CD4-positive, alpha-beta T cell (primary cell): Measurements from ENCODE around the gene TMED3. TPM values are rescaled to one million over a fixed set of nuclear protein-coding genes. Genes with fewer than 3 reads are reported as not detected.
A peak's percentile ranks its signal among the peaks of the same experiment; 100 is the strongest.

Experiments
- ATAC-seq: fragments of 200-7000 bp; cut with Tn5 transposase; one replicate; pipeline ENCODE4 v1.10.0; 2022; ENCODE audit warnings: mild to moderate bottlenecking; ENCODE audit not compliant: poor library complexity
- CTCF ChIA-PET: fragments of 350-600 bp; sonication (Branson Sonifier 250); formaldehyde crosslinking; loops from one replicate; lab custom pipeline; 2021; ENCODE audit warnings: antibody characterized with exemption, inconsistent platforms; lab: Charles Lee
- POLR2A ChIA-PET: fragments of 350-600 bp; sonication (Branson Sonifier 250); formaldehyde crosslinking; loops from one replicate; lab custom pipeline; 2021; ENCODE audit warnings: antibody characterized with exemption, inconsistent platforms; lab: Charles Lee
- DNase-seq, 14 experiments: peaks; one replicate each; pipeline ENCODE4 v3.0.0-alpha.2; 2013 to 2020; ENCODE audit warnings: mixed read lengths in 2 of 14
- H3K27ac ChIP-seq, 2 donors: one replicate each; pipeline versions ENCODE4 v1.5.1 to v1.7.0; 2013; ENCODE audit warnings: low read length in 2 of 2, low read depth in 1 of 2, mild to moderate bottlenecking in 1 of 2
- H3K27me3 ChIP-seq, 2 experiments: 1 replicate in 1 of 2; 2 replicates in 1 of 2; pipeline versions ENCODE4 v1.6.1 to v1.7.0; 2013; ENCODE audit warnings: low read length in 2 of 2, control low read depth in 1 of 2, mild to moderate bottlenecking in 1 of 2, moderate library complexity in 1 of 2; ENCODE audit not compliant: insufficient read depth in 2 of 2, control insufficient read depth in 1 of 2
- H3K36me3 ChIP-seq: one replicate; pipeline ENCODE4 v1.6.1; 2013; ENCODE audit warnings: low read length, control low read depth; ENCODE audit not compliant: insufficient read depth
- H3K4me1 ChIP-seq: one replicate; pipeline ENCODE4 v1.6.1; 2013; ENCODE audit warnings: low read length, control low read depth; ENCODE audit not compliant: insufficient read depth
- H3K4me3 ChIP-seq: one replicate; pipeline ENCODE4 v1.5.1; 2013; ENCODE audit warnings: mild to moderate bottlenecking, low read length, moderate library complexity
- H3K9me3 ChIP-seq, 2 experiments: 1 replicate in 1 of 2; 2 replicates in 1 of 2; pipeline versions ENCODE4 v1.6.1 to v1.7.0; 2013; ENCODE audit warnings: low read length in 2 of 2, mild to moderate bottlenecking in 2 of 2, control low read depth in 1 of 2, moderate library complexity in 1 of 2; ENCODE audit not compliant: control insufficient read depth in 1 of 2, insufficient read depth in 1 of 2
- H3K27ac Mint-ChIP-seq: one replicate; pipeline ENCODE4 v1.8.0; 2020; ENCODE audit warnings: mixed read lengths
- H3K27me3 Mint-ChIP-seq: one replicate; pipeline ENCODE4 v1.8.0; 2021; ENCODE audit warnings: mixed read lengths
- H3K36me3 Mint-ChIP-seq: one replicate; pipeline ENCODE4 v1.8.0; 2021; ENCODE audit warnings: low read depth, mixed read lengths
- H3K4me1 Mint-ChIP-seq: one replicate; pipeline ENCODE4 v1.8.0; 2021; ENCODE audit warnings: low read depth, mixed read lengths
- H3K4me3 Mint-ChIP-seq: one replicate; pipeline ENCODE4 v1.8.0; 2020; ENCODE audit warnings: mild to moderate bottlenecking, mixed read lengths
- H3K9me3 Mint-ChIP-seq: one replicate; pipeline ENCODE4 v1.8.0; 2020; ENCODE audit warnings: mixed read lengths
- intact Hi-C, 2 experiments: fragments of 100-400 bp; cut with DNase I in 1 of 2; cut with micrococcal nuclease in 1 of 2; formaldehyde crosslinking; loops; one replicate each; pipeline versions ENCODE4 v1.15.1 to v1.9.0; 2023 to 2025; cut with DNase I, micrococcal nuclease
- total RNA-seq, 174 experiments: library from RNA in 2 of 174; stranded (reverse) in 2 of 174; gene quantifications; one replicate each; pipeline ENCODE4 v1.2.3 and lab custom pipeline; 2021 to 2026
- TF ChIP-seq, protein P1 (sequence below): fragments of 200-600 bp; IDR thresholded peaks from one replicate; pipeline ENCODE4 v1.8.0; 2022; ENCODE audit warnings: antibody characterized with exemption, mild to moderate bottlenecking

TMED3 gene
- total RNA-seq, 2 experiments from 2014 or later: 12.2 to 12.7 TPM

DNA sequence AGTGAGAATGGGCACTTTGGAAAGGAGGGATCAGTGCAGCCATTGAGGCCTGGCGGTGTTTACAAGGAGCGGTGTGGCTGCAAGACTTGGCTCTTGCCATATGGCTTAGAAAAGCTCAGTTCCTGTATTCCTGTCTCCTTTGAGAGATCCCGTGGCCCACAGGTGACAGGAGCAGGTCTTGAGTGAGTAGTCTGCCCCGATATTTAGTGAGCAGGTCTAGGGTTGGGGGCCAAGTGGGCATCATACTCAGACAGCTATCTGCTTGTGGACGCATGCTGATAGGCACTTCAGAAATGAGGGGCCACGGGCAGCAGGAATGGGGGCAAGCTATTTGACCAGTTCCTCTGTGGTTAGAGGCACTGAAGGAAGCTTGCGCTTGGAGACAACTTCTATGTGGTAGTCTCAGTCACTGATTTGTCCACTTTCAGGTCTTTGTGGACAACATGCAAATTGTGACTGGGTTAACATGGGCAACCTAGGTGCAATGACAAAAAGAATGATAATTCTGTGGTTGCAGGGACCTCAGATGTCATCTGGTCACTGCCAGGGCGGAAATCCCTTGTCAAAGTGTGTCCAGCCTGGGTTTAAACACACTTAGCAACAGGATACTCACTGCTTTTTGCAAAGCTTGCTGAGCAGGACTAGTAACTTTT is 1.1 kb downstream of the TMED3 start:
- peaks cover 36% of the 10 kb centered on the region for H3K36me3 ChIP-seq
- ChIA-PET POLR2A (no interaction called here), CTCF (no interaction called here)
- H3K4me3 ChIP-seq: peak overlapping the region; percentile 95
- H3K27ac ChIP-seq: no peak overlapping the region
- TF ChIP-seq, protein P1, sequence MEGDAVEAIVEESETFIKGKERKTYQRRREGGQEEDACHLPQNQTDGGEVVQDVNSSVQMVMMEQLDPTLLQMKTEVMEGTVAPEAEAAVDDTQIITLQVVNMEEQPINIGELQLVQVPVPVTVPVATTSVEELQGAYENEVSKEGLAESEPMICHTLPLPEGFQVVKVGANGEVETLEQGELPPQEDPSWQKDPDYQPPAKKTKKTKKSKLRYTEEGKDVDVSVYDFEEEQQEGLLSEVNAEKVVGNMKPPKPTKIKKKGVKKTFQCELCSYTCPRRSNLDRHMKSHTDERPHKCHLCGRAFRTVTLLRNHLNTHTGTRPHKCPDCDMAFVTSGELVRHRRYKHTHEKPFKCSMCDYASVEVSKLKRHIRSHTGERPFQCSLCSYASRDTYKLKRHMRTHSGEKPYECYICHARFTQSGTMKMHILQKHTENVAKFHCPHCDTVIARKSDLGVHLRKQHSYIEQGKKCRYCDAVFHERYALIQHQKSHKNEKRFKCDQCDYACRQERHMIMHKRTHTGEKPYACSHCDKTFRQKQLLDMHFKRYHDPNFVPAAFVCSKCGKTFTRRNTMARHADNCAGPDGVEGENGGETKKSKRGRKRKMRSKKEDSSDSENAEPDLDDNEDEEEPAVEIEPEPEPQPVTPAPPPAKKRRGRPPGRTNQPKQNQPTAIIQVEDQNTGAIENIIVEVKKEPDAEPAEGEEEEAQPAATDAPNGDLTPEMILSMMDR: no peak
- Mint-ChIP-seq H3K9me3 (no peaks in the 10 kb centered on the region), H3K36me3 (peaks cover 57% of the 10 kb centered on the region), H3K27ac (no peak overlapping the region), H3K4me3 (peak overlapping the region; percentile 80), H3K4me1 (peaks cover 50% of the 10 kb centered on the region), H3K27me3 (peaks cover 9% of the 10 kb centered on the region)
- H3K27me3 ChIP-seq: peaks cover 0 to 3% of the 10 kb centered on the region in 2 experiments
- ATAC-seq (no peak), DNase-seq (no peak)
- intact Hi-C loops: loop anchor here in 1 of 2 experiments (5.0 kb wide), 1 partner anchor 840 kb away; the partner anchor contains the start of gene FAH
- peaks cover 25% of the 10 kb centered on the region for H3K4me1 ChIP-seq
- no peaks in the 10 kb centered on the region for H3K9me3 ChIP-seq

DNA sequence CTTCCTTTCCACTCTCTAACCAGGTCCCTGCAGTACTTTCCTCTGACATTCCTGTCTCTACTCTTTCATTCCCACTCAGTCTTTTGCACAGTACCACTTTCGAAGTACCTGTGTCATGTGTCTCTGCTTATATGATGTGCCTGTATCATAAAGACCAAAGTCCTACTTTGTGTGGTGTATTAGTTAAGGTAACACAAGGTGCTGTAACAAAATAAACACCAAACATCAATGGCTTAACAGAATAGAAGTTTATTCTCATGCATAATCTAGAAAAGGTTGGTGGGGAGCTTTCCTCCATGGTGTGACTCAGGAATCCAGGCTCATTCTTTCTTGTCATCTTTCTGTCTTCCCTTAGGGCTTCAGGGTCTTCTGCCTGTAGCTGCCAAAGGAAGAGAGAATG is 3.3 kb downstream of the TMED3 start:
- no peak for ATAC-seq
- DNase-seq: no peak
- H3K4me3 ChIP-seq: no peak overlapping the region
- POLR2A ChIA-PET: no interaction called here
- no peaks in the 10 kb centered on the region for H3K27me3 Mint-ChIP-seq
- CTCF ChIA-PET: no interaction called here
- H3K36me3 ChIP-seq: peaks cover 58% of the 10 kb centered on the region
- H3K27ac Mint-ChIP-seq: no peak overlapping the region
- no peaks in the 10 kb centered on the region for H3K9me3 Mint-ChIP-seq
- TF ChIP-seq, protein P1: no peak
- H3K27ac ChIP-seq: no peak overlapping the region
- H3K9me3 ChIP-seq: no peaks in the 10 kb centered on the region
- peaks cover 71% of the 10 kb centered on the region for H3K4me1 Mint-ChIP-seq
- intact Hi-C loops: loop anchor here in 1 of 2 experiments (5.0 kb wide), 1 partner anchor 838 kb away; the partner anchor contains the start of gene FAH
- peaks cover 25% of the 10 kb centered on the region for H3K4me1 ChIP-seq
- H3K36me3 Mint-ChIP-seq: peaks cover 79% of the 10 kb centered on the region
- H3K4me3 Mint-ChIP-seq: peak overlapping the region; percentile 7
- H3K27me3 ChIP-seq: no peaks in the 10 kb centered on the region

DNA sequence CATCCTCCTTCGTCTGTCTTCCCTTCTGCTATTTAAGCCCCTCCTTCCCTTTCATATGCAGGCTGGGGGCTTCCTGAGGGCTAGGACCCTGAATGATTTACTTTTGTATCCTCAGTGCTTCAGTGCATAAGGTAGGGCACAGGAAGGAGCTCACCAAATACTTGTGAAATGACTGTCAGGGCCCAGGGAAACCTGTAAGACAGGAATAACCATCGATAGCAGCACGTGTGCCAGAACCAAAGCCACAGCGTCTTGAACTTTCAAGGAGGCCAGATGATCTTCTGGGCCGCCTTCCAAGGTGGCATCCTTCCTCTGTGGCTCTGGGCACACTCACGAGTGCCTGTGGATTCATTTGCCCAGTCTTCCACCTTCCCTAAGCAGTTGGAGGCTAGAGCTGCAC is 3.9 kb downstream of the TMED3 start:
- ChIA-PET POLR2A (no interaction called here), CTCF (no interaction called here)
- Histone ChIP-seq H3K4me3 (no peak overlapping the region), H3K36me3 (peaks cover 64% of the 10 kb centered on the region), H3K4me1 (peaks cover 25% of the 10 kb centered on the region), H3K9me3 (no peaks in the 10 kb centered on the region), H3K27me3 (no peaks in the 10 kb centered on the region), H3K27ac (no peak overlapping the region)
- no peak overlapping the region for H3K4me3 Mint-ChIP-seq
- no peaks in the 10 kb centered on the region for H3K9me3 Mint-ChIP-seq
- no peak for ATAC-seq
- TF ChIP-seq, protein P1: no peak
- peaks cover 85% of the 10 kb centered on the region for H3K36me3 Mint-ChIP-seq
- no peaks in the 10 kb centered on the region for H3K27me3 Mint-ChIP-seq
- intact Hi-C loops: loop anchor here in 1 of 2 experiments (5.0 kb wide), 1 partner anchor 837 kb away; the partner anchor contains the start of gene FAH
- H3K4me1 Mint-ChIP-seq: peaks cover 73% of the 10 kb centered on the region
- H3K27ac Mint-ChIP-seq: no peak overlapping the region
- no peak for DNase-seq
